ENCODE data around the gene SLC41A3.

The SLC41A3 gene

DNA sequence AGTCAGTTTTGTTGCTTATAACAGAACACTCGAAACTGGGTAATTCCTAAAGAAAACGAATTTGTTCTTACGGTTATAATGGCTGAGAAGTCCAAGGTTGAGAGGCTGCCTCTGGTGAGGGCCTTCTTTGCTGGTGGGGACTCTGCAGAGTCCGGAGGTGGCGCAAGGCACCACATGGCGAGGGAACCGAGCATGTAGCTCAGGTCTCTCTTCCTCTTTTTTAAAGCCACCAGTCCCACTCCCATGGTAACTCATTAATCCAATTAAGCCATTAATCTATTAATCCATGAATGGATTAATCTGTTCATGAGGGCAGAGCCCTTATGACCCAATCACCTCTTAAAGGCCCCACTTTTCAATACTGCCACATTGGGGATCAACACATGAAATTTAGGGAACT is 64.9 kb downstream of the SLC41A3 start:
- no peak overlapping the region for H3K4me3 ChIP-seq (replicated peaks; ENCODE audit: low read depth, low read length)
- TF ChIP-seq, protein P1, sequence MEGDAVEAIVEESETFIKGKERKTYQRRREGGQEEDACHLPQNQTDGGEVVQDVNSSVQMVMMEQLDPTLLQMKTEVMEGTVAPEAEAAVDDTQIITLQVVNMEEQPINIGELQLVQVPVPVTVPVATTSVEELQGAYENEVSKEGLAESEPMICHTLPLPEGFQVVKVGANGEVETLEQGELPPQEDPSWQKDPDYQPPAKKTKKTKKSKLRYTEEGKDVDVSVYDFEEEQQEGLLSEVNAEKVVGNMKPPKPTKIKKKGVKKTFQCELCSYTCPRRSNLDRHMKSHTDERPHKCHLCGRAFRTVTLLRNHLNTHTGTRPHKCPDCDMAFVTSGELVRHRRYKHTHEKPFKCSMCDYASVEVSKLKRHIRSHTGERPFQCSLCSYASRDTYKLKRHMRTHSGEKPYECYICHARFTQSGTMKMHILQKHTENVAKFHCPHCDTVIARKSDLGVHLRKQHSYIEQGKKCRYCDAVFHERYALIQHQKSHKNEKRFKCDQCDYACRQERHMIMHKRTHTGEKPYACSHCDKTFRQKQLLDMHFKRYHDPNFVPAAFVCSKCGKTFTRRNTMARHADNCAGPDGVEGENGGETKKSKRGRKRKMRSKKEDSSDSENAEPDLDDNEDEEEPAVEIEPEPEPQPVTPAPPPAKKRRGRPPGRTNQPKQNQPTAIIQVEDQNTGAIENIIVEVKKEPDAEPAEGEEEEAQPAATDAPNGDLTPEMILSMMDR (IDR thresholded peaks at IDR 0.05; ENCODE audit: low read depth, low read length, missing control alignments) = no peak
- no peak for DNase-seq (ENCODE audit: extremely low read depth, low read depth)

DNA sequence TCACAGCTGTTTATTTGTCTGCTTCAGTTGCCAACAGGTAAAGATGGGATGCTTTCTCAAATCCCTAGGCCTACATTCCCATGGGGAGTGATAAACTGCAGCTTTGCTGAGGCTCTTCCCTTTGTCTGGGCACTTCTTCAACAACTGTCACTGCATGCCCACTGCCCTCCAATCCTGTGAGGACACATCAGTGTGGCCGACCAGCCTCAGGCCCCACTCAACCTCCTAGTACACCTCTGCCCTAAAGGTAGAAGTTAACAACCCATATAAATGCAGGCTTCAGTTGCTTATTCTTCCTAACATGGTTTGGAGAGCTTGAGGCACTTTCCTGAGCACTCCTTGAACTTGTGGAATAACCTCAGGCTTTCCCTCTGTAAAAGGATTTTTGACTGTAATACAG is 65.4 kb downstream of the SLC41A3 start:
- TF ChIP-seq, protein P1 (IDR thresholded peaks at IDR 0.05; ENCODE audit: low read depth, low read length, missing control alignments) = no peak
- H3K4me3 ChIP-seq (replicated peaks; ENCODE audit: low read depth, low read length) = no peak overlapping the region
- no peak for DNase-seq (ENCODE audit: extremely low read depth, low read depth)

DNA sequence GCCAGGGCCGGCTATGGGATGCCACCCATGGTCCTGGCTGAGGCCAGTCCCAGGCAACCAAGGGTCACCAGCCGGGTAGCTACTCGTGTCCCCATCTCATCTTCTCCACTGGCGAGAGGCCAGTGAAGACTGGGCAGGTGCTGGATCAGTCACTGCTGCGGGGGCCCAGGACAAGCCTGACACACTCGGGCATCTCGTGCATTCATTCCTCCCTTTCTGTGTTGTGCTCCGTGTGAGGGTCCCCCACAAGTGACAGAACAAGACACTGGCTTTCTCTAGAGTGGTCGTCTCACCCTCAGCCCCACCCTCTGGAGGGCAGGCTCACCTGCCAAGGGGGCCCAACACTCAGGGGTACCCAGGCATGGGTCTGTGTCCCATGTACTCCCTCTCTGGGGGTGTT is 66.6 kb downstream of the SLC41A3 start:
- TF ChIP-seq, protein P1 (IDR thresholded peaks at IDR 0.05; ENCODE audit: low read depth, low read length, missing control alignments) = no peak
- DNase-seq (ENCODE audit: extremely low read depth, low read depth) = no peak
- no peak overlapping the region for H3K4me3 ChIP-seq (replicated peaks; ENCODE audit: low read depth, low read length)

DNA sequence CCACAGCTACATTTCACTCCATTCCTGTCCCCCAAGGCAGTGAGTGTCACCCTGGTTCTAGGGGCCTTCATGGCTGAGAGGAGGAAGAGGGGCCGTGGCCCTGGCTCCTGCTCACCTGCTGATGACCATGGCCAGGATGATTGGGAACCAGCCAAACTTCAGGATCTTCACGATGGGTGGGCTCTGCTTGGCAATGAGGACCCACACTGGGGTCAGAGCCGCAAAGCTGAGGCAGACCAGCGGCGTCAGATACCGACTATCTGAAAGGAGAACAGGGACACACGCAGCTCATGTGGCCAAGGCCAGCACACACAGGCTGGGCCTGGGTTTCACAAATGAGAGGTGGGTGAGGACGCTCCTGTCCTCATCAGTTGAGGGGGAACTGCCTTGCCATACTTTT is 67.3 kb downstream of the SLC41A3 start:
- H3K4me3 ChIP-seq (replicated peaks; ENCODE audit: low read depth, low read length) = no peak overlapping the region
- DNase-seq (ENCODE audit: extremely low read depth, low read depth) = no peak
- TF ChIP-seq, protein P1 (IDR thresholded peaks at IDR 0.05; ENCODE audit: low read depth, low read length, missing control alignments) = no peak

DNA sequence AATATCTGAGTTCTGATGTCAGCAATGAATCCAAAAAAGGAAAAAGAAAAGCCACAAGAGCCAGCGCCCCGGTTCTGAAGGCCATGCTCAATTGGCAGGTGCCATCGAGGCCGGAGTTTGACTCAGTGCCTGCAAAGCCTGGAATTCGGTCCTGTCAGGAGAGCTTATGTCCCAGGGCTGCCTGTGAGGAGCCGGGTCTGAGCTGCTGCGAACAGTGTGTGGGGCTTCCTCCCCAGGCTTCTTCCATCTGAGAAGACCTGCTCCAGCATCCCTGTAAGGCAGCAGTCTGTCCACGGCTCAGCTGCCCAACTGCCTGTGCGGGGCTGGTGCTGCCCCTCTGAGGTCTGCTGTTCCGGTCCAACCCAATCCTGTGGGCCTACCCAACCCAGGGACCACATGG is 68.8 kb downstream of the SLC41A3 start:
- DNase-seq (ENCODE audit: extremely low read depth, low read depth) = no peak
- H3K4me3 ChIP-seq (replicated peaks; ENCODE audit: low read depth, low read length) = no peak overlapping the region
- TF ChIP-seq, protein P1 (IDR thresholded peaks at IDR 0.05; ENCODE audit: low read depth, low read length, missing control alignments) = no peak

DNA sequence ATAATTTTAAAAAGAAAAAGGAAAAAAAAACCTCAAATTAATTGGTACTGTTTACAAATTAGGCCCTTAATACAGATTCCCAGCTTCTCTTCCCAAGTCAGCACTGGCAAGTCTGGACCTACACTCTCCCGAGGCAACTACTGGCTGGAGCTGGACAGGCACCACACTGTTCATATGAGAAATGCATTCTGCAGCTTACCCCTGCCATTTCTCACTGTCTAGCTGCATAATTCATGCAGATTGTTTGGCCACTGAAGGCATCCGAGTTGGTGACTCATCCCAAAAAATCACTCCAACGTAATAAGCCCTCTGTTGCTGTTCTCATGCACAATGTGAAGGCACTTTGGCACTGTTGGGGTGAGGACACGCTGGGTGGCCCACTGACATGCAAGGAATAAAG is 69.7 kb downstream of the SLC41A3 start:
- DNase-seq (ENCODE audit: extremely low read depth, low read depth) = peak; percentile 21
- TF ChIP-seq, protein P1 (IDR thresholded peaks at IDR 0.05; ENCODE audit: low read depth, low read length, missing control alignments) = no peak
- H3K4me3 ChIP-seq (replicated peaks; ENCODE audit: low read depth, low read length) = no peak overlapping the region

DNA sequence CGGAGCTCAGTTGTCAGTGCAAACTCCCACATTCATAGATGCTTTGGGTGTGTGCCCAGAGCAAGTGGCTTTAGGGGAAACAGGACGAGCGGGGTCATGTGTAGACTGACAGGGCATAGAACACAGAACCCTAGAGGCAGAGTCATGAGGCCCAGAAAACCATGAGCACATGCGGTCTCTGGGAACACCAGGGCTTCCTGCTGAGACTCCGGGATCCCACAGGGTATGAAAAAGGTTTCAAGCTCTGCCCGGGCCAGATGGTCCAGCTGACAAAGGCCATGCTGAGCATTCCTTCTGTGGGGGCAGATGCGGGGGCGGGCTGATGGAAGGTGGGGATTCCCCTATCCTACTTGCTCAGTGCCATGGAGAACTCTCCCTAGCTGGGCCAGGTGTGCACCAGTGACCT is 70.2 kb downstream of the SLC41A3 start:
- no peak for DNase-seq (ENCODE audit: extremely low read depth, low read depth)
- H3K4me3 ChIP-seq (replicated peaks; ENCODE audit: low read depth, low read length) = no peak overlapping the region
- TF ChIP-seq, protein P1 (IDR thresholded peaks at IDR 0.05; ENCODE audit: low read depth, low read length, missing control alignments) = no peak
